ENCODE data around the gene RNU1-4.
"Not testable (repeated sequence)": the region's sequence is repeated elsewhere in the genome, so short reads cannot be mapped to it uniquely, and the experiment has no call there.

Gene RNU1-4

DNA sequence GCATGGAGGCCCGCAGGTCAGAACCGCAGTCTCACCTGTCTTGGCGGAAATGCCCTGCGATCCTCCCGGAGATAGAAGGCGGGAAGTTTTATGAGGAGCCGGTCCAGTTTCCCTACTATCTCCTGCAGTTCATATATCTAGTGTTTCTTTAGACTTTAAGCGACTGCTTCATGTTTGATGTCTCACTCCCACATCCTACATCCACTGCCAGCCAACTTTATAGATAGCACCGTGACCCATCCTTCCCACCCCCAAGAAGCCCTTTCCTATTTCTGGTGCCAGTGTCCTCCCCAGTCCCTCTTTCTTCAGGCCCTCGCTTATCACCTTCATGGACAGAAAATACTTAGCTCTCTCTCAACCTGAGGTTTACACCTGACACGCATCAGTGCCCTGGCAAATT, 914 bp downstream of the RNU1-4 start:
- H3K4me1 Mint-ChIP-seq (ENCODE audit: low read depth); H3K4me3 Mint-ChIP-seq; H3K9me3 Mint-ChIP-seq; H3K27ac Mint-ChIP-seq; H3K27me3 Mint-ChIP-seq; H3K36me3 Mint-ChIP-seq (ENCODE audit: low read depth); intact Hi-C loops (cut with micrococcal nuclease): not testable (repeated sequence)

DNA sequence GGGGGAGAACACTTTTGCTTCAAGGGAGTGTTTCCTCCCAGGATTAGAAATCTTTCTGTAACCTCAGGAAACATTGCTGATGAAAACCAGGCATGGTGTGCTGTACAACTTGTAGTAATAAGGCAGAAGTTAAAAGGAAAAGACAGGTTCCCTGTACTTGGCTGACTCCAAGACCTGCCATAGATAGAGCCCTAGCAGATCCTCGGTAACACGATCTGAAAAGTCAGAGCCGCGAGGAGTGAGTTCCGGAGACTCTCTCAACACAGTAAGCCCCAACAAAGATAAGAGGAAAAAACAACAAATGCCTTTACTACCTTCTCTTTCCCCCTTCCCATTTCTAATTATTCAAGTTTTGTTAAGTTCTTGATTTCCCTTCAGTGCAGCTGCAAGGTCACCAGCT, 7.3 kb downstream of the RNU1-4 start:
- H3K9me3 Mint-ChIP-seq; H3K27ac Mint-ChIP-seq; intact Hi-C loops (cut with micrococcal nuclease); H3K4me1 Mint-ChIP-seq (ENCODE audit: low read depth); H3K27me3 Mint-ChIP-seq; H3K36me3 Mint-ChIP-seq (ENCODE audit: low read depth); H3K4me3 Mint-ChIP-seq: not testable (repeated sequence)

DNA sequence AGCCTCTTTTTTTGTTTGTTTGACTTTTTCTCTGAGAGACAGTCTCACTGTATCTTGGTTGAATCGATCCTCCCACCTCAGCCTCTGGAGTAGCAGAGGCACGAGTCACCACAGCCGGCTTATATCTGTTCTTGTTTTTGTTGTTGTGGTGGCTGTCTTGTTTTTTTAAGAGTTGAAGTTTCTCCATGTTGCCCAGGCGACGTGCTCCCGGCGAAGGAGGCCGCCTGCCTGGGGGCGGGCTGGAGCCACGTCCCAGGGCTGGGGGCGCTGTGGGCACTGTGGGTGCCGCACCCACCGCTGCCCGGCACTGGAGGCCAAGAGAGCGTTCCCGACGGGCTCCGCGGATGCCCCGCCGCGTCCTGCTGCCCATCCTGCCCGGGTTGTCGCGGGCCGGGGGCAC, 8.4 kb downstream of the RNU1-4 start:
- H3K27ac Mint-ChIP-seq; H3K9me3 Mint-ChIP-seq; H3K27me3 Mint-ChIP-seq; H3K36me3 Mint-ChIP-seq (ENCODE audit: low read depth); H3K4me3 Mint-ChIP-seq; H3K4me1 Mint-ChIP-seq (ENCODE audit: low read depth); intact Hi-C loops (cut with micrococcal nuclease): not testable (repeated sequence)

DNA sequence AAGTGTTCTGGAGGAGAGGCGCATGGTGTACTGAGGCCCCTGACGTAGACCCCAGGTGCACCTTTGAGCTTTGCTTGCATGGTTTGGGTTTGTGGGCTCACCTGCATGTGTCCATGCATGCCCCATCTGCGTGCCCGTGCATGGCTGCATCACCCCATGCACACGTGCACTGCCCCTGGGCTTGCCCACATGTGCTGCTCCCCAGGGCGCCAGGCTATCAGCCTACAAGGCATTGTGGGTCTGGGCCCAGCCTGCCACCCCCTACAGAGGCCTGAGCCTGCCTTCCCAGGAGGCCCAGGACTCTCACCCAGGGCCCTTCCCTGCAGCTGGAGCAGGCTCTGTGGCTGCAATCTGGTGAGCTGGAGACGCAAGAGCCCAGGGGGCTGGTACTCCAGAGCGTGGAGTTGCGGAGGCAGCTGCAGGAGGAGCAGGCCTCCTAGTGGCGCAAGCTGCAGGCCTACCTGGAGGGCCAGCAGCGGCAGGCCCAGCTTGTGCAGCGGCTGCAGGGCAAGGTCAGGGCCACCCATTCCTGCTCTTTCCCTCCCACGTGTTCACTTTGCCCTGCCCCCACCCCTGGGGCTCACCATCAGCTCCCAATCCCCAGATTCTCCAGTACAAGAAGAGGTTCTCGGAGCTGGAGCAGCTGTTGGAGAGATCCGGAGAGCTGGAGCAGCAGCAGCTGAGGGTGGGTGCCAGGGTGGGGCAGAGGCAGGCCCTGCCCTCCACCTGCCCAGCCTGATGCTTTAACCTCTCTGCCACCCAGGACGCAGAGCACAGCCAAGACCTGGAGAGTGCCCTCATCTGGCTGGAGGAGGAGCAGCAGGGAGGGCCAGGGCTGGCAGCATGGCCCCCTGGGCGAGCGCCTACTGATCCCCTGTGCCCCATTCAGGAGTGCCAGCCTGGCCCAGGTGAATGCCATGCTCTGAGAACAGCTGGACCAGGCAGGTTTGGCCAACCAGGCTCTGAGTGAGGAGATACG, 9.9 kb downstream of the RNU1-4 start:
- H3K9me3 Mint-ChIP-seq; H3K27me3 Mint-ChIP-seq; H3K4me3 Mint-ChIP-seq; H3K27ac Mint-ChIP-seq; H3K4me1 Mint-ChIP-seq (ENCODE audit: low read depth); H3K36me3 Mint-ChIP-seq (ENCODE audit: low read depth); intact Hi-C loops (cut with micrococcal nuclease): not testable (repeated sequence)

DNA sequence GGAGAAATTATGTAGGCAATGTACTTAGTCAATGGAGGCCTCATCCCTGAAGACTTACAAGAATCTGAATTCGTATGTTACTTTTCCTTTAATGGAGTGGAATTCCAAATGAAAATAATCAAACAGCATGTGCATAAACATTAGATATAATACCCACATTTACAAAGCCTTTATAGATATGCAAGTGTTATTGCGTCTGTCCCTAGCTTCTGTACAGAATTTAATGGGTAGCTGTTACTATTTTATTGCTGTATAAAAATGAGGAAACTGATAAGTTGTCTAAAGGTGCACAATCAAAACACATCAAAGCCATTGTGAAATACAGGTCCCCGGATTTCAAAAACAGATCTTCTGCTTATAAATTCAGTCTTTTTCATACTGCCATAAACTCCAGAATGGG, 12.5 kb downstream of the RNU1-4 start:
- H3K9me3 Mint-ChIP-seq; H3K27ac Mint-ChIP-seq; H3K36me3 Mint-ChIP-seq (ENCODE audit: low read depth); intact Hi-C loops (cut with micrococcal nuclease); H3K27me3 Mint-ChIP-seq; H3K4me1 Mint-ChIP-seq (ENCODE audit: low read depth); H3K4me3 Mint-ChIP-seq: not testable (repeated sequence)

DNA sequence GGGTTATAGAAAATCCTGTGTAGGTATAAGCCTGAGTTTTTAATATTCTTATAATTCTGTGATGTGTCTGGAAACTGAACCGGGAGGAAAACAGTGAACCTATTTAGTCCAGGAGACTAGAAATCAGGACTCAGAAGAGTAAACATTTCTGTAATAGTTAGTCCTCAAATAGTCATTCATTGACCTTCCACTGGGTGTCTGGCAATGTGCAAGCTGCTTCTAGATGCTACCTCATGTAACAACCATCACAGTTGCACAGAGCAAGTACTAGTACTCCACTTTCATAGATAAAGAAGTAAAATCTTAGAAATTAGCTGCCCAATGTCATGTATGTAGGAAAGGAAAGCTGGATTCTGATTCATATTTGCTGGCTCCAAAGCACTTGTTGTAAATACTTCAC, 15.1 kb downstream of the RNU1-4 start:
- H3K9me3 Mint-ChIP-seq; H3K4me1 Mint-ChIP-seq (ENCODE audit: low read depth); intact Hi-C loops (cut with micrococcal nuclease); H3K4me3 Mint-ChIP-seq; H3K36me3 Mint-ChIP-seq (ENCODE audit: low read depth); H3K27ac Mint-ChIP-seq: not testable (repeated sequence)
- peaks cover 10% of the 10 kb centered on the region for H3K27me3 Mint-ChIP-seq

DNA sequence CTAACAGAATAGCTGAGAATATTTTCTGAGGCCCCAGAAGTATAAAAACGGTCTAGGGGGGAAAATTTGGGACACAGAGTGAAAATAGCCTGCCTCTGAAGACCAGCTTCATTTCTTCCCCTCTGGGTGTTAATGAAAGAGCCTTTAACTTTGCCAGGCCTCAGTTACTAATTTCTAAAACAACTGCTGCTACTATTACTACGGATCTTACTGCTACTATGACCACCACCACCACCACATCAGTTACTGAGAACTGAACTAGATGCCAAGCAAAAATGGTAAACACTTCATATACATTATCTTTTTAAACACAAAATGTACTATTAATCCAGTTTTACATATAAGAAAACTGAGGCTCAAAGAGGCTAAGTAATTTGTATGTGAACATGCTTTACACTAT, 15.6 kb downstream of the RNU1-4 start:
- peaks cover 14% of the 10 kb centered on the region for H3K27me3 Mint-ChIP-seq
- H3K4me1 Mint-ChIP-seq (ENCODE audit: low read depth); intact Hi-C loops (cut with micrococcal nuclease); H3K4me3 Mint-ChIP-seq; H3K36me3 Mint-ChIP-seq (ENCODE audit: low read depth); H3K9me3 Mint-ChIP-seq; H3K27ac Mint-ChIP-seq: not testable (repeated sequence)

DNA sequence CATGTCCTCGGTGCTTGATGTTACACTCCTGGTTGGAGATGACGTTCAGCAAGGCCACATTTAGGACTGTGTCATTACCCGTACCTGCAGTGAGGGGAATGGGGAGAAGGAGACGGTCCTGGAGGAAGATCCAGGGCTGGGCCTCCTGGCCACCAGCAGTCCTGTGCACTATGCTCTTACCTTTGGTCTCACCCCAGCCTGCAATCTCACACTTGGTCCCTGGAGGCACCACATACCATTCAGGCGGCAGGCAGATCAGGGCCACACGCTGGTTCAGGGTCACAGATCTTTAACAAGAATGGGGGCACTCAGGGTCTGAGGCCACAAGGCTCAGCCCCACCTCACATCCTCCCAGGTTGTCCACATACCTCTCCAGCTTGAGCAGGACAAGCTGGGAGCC, 17.3 kb downstream of the RNU1-4 start:
- H3K4me1 Mint-ChIP-seq (ENCODE audit: low read depth); H3K36me3 Mint-ChIP-seq (ENCODE audit: low read depth); intact Hi-C loops (cut with micrococcal nuclease); H3K4me3 Mint-ChIP-seq; H3K9me3 Mint-ChIP-seq; H3K27ac Mint-ChIP-seq: not testable (repeated sequence)
- peaks cover 15% of the 10 kb centered on the region for H3K27me3 Mint-ChIP-seq

DNA sequence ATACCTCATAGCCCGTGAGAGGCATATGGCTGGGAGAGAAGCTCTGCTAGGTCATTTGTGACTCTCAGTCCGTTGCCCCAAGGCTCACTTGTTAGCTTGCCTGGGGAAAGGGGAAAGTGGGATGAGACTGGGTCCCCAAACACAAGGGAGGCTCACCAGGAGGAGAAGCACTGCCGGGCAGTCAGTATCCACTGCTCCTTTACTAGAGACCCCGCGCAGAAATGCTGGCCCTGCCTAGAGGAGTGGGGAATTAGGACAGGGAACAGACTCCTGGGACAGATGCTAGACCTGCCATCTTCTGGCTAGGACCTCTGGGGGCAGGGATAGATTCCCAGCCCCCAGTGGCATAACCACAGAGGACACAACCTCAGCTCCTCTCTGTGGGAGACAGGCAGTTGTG, 17.7 kb downstream of the RNU1-4 start:
- H3K27ac Mint-ChIP-seq; H3K4me1 Mint-ChIP-seq (ENCODE audit: low read depth); H3K9me3 Mint-ChIP-seq; H3K4me3 Mint-ChIP-seq; intact Hi-C loops (cut with micrococcal nuclease); H3K36me3 Mint-ChIP-seq (ENCODE audit: low read depth): not testable (repeated sequence)
- peaks cover 15% of the 10 kb centered on the region for H3K27me3 Mint-ChIP-seq

DNA sequence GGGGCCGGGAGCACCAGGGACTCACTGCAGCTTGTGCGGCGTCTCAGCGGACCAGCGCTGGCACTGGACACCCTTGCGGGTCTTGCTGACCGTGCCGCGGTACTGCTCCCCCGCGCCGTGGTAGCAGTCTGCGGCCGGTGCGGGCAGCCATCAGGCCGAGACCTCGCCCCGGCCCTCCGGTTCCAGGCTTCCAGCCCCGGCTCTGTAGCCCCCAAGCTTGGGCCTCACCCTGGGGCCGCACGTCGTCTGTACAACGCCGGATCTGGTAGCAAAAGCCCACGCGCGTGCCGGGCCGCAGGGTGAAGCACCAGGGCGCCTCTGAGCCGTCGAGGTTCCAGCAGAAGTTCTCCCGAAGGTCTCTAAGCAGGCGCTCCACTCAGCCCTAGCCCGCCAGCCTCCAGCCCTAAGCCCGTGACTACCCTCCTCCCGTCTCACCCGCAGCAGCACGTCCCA, 18.8 kb downstream of the RNU1-4 start:
- H3K27ac Mint-ChIP-seq; H3K36me3 Mint-ChIP-seq (ENCODE audit: low read depth): not testable (repeated sequence)

DNA sequence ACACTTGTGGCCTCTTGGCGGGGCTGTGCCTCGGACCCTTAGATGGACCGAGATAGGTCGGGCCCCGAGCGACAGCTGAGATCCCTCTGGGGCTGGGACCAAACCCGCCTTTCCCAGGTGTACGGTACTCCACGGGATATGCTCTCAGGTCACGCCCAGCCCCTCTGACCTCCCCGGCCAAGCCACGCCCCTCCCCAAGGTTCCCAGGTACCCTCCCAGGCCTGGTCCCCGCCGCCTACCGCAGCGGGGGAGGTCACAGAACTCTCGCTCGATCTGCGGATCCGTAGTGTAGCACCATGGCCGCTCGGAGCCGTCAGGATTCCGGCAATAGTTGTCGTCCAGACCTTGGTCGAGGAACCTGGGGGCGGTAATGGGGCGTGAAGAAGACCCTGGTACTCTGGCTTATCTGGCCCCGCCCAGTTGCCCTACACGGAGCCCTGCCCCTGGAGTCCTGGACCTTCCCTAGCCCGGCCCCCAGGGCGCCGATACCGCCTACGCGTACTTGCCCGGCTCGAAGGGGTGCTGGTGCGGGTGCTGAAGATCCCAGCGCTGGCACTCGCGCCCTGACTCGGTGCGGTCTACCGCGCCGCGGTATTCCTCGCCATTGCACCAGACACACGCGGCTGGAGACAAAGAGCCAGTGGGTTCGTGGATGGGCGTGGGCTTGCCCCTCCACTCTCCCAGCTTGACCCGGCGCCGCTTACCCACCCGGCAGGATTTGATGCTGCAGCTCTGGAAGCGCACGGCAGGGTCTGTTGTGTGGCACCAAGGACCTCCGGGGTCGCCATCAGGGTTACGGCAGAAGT, 19.5 kb downstream of the RNU1-4 start:
- H3K9me3 Mint-ChIP-seq; intact Hi-C loops (cut with micrococcal nuclease); H3K27ac Mint-ChIP-seq; H3K36me3 Mint-ChIP-seq (ENCODE audit: low read depth); H3K4me1 Mint-ChIP-seq (ENCODE audit: low read depth); H3K4me3 Mint-ChIP-seq: not testable (repeated sequence)
- peaks cover 15% of the 10 kb centered on the region for H3K27me3 Mint-ChIP-seq

More for the DNA sequence above, 18.8 kb downstream of the RNU1-4 start:
- H3K27me3 Mint-ChIP-seq: peaks cover 15% of the 10 kb centered on the region
- H3K4me1 Mint-ChIP-seq (ENCODE audit: low read depth); H3K9me3 Mint-ChIP-seq; intact Hi-C loops (cut with micrococcal nuclease); H3K4me3 Mint-ChIP-seq: not testable (repeated sequence)

DNA sequence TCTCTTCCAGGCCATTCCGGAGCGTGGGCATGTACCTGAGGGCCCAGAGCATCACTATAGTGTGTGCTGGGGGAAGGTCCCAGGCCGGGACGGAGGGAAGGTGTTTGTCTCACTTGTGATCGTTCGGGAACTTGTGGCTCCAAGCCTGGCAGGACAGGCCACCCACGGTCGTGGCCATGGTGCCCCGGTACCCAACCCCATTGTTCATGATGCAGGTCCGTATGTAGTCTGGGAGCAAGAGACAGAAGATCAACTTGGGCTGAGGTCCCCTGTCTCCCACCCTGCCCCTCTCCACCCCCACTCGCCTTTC, 20.1 kb downstream of the RNU1-4 start:
- intact Hi-C loops (cut with micrococcal nuclease); H3K4me1 Mint-ChIP-seq (ENCODE audit: low read depth); H3K36me3 Mint-ChIP-seq (ENCODE audit: low read depth); H3K27ac Mint-ChIP-seq; H3K4me3 Mint-ChIP-seq; H3K9me3 Mint-ChIP-seq: not testable (repeated sequence)
- H3K27me3 Mint-ChIP-seq: peaks cover 18% of the 10 kb centered on the region

DNA sequence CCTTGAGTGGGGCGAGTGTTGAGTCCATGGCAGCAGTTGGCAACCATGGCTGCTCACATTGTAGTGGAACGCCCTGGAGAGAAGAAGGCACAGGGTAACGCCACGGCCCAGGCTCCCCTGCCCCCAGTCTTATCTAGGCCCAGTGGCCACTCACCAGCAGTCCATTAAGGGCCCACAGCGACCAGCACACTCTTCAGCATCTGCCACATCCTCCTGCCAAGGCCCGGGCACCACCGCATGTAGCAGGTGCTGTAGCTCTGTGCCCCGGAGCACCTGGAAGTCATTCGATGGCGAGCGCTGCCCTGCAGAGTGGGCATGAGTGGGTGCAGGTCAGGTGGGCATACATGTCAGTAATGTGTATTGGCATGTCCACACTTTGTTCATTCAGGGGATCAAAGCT, 20.5 kb downstream of the RNU1-4 start:
- H3K27me3 Mint-ChIP-seq: peaks cover 20% of the 10 kb centered on the region
- H3K4me3 Mint-ChIP-seq; H3K4me1 Mint-ChIP-seq (ENCODE audit: low read depth); H3K27ac Mint-ChIP-seq; H3K9me3 Mint-ChIP-seq; H3K36me3 Mint-ChIP-seq (ENCODE audit: low read depth); intact Hi-C loops (cut with micrococcal nuclease): not testable (repeated sequence)

DNA sequence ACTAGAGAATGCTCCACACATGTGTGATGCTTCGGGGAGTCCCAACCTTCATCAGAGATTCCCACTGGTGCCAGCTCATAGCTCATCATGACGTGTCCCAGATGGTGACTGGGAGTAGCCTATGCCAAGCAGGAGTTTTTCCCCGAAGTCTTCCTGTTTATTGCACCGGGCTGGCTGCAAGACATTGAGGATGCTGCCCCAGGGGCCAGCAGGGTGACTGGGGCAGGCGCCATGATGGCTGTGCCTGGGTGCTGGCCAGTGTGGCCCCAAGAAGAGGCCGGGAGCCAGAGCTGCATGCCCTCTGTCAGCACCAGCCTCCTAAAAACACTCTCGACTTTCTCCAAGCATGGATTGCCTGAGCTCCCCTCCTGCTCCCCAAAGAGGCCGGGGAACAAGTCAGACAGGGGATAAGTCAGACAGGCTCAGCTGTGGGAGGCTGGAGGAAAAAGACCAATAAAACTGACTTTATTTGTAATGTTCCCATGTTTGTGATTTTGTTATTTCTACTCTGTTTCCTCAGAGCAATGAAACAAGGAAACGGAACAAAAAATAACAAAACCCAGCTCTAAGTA, 24.0 kb downstream of the RNU1-4 start:
- H3K27me3 Mint-ChIP-seq: peaks cover 16% of the 10 kb centered on the region
- intact Hi-C loops (cut with micrococcal nuclease): not testable (repeated sequence)

More for the DNA sequence above, 24.0 kb downstream of the RNU1-4 start:
- H3K36me3 Mint-ChIP-seq (ENCODE audit: low read depth); H3K27ac Mint-ChIP-seq; H3K4me3 Mint-ChIP-seq; H3K4me1 Mint-ChIP-seq (ENCODE audit: low read depth); H3K9me3 Mint-ChIP-seq: not testable (repeated sequence)

Data from dendritic cell treated with granulocyte-macrophage colony-stimulating factor and Interleukin-4, amounts not matched to agents 40 ng/mL and 50 ng/mL, for 4 days (primary cell).